Cerebellar nuclear complex (tissue), 1 donor: ENCODE data around the gene SASH1.

ENCODE experiments used
- DNase-seq, 2 experiments: peaks; one replicate each; lab custom pipeline; 2025; lab: John Stamatoyannopoulos, UW

The SASH1 gene

GRCh38 chr6:148404456-148405054, 61.9 kb downstream of the SASH1 start:
- DNase-seq: no peak

GRCh38 chr6:148405894-148406293, 63.3 kb downstream of the SASH1 start:
- no peak for DNase-seq

GRCh38 chr6:148406579-148407371, 64.1 kb downstream of the SASH1 start:
- no peak for DNase-seq

GRCh38 chr6:148407372-148407771, 64.7 kb downstream of the SASH1 start:
- DNase-seq: no peak

GRCh38 chr6:148413321-148414091, 70.9 kb downstream of the SASH1 start:
- DNase-seq: no peak

- DNase-seq: no peak
Observed at GRCh38 chr6:148414092-148414489, 71.5 kb downstream of the SASH1 start.

- DNase-seq: no peak
Observed at GRCh38 chr6:148414836-148415235, 72.2 kb downstream of the SASH1 start.

GRCh38 chr6:148415511-148416260, 73.0 kb downstream of the SASH1 start:
- no peak for DNase-seq

GRCh38 chr6:148416330-148416965, 73.8 kb downstream of the SASH1 start:
- DNase-seq: no peak

- DNase-seq: no peak
Observed at GRCh38 chr6:148417045-148417444, 74.4 kb downstream of the SASH1 start.

GRCh38 chr6:148419430-148419829, 76.8 kb downstream of the SASH1 start:
- no peak for DNase-seq

GRCh38 chr6:148422085-148422484, 79.4 kb downstream of the SASH1 start:
- no peak for DNase-seq

- DNase-seq: no peak
Observed at GRCh38 chr6:148423133-148423532, 80.5 kb downstream of the SASH1 start.

GRCh38 chr6:148423601-148424270, 81.1 kb downstream of the SASH1 start:
- DNase-seq: no peak

GRCh38 chr6:148425443-148425842, 82.8 kb downstream of the SASH1 start:
- DNase-seq: no peak

- no peak for DNase-seq
Observed at GRCh38 chr6:148426317-148426977, 83.8 kb downstream of the SASH1 start.

- no peak for DNase-seq
Observed at GRCh38 chr6:148427333-148427732, 84.7 kb downstream of the SASH1 start.

- no peak for DNase-seq
Observed at GRCh38 chr6:148429423-148429822, 86.8 kb downstream of the SASH1 start.

GRCh38 chr6:148430897-148431296, 88.3 kb downstream of the SASH1 start:
- DNase-seq: no peak

- no peak for DNase-seq
Observed at GRCh38 chr6:148431413-148431812, 88.8 kb downstream of the SASH1 start.

- DNase-seq: no peak
Observed at GRCh38 chr6:148431840-148432239, 89.2 kb downstream of the SASH1 start.
